Motor neuron (in vitro differentiated cells): ENCODE data around the gene AP4S1. TPM values are rescaled to one million over a fixed set of nuclear protein-coding genes. Genes with fewer than 3 reads are reported as not detected.
"Not testable (repeated sequence)": the region's sequence is repeated elsewhere in the genome, so short reads cannot be mapped to it uniquely, and the experiment has no call there.

Source experiments
- ATAC-seq, 8 experiments: fragments of 200-7000 bp; cut with Tn5 transposase; replicated peaks in 6 of 8; 2 replicates each; pipeline ENCODE4 v1.8.0; 2021; ENCODE audit warnings: mild to moderate bottlenecking in 8 of 8, moderate library complexity in 8 of 8
- H3K27ac ChIP-seq, 2 donors: fragments of 250-450 bp; sonication (Bioruptor Pico); 2 replicates each; pipeline ENCODE4 v1.9.0; 2021; ENCODE audit warnings: antibody characterized with exemption in 2 of 2, mild to moderate bottlenecking in 2 of 2, moderate library complexity in 1 of 2
- H3K4me1 ChIP-seq, 2 donors: fragments of 250-450 bp; sonication (Bioruptor Pico); replicated peaks in 1 of 2; 2 replicates each; pipeline ENCODE4 v1.6.1; 2021; ENCODE audit warnings: antibody characterized with exemption in 2 of 2, mild to moderate bottlenecking in 2 of 2, moderate library complexity in 1 of 2
- H3K4me3 ChIP-seq, 5 donors: fragments of 250-450 bp; sonication (Bioruptor Pico); 2 replicates each; pipeline ENCODE4 v1.9.0; 2021; ENCODE audit warnings: antibody characterized with exemption in 5 of 5, mild to moderate bottlenecking in 5 of 5, moderate library complexity in 4 of 5
- WGBS, 10 experiments: fragments of 450-650 bp; shearing (Covaris generic); methylation state at CpG; one replicate each; pipeline ENCODE4 v1.0.0; 2022; 5-methylcytosine and 5-hydroxymethylcytosine counted together
- in situ Hi-C, 9 experiments: fragments of 400-800 bp; cut with MboI; loops; one replicate each; pipeline ENCODE4 v1.15.0; 2021; ENCODE audit warnings: low sequenced_read_pairs in 9 of 9, low pct_unique_long_range_greater_than_20kb in 2 of 9; ENCODE audit not compliant: unreplicated experiment in 9 of 9
- total RNA-seq, 8 experiments: library from RNA; unstranded; fragments of 300-600 nt; gene quantifications; 2 replicates each; pipeline versions ENCODE4 v1.2.3 to v1.2.4, GENCODE V29; 2022

AP4S1 gene
- total RNA-seq, 8 experiments from 2014 or later, result 4.0 to 15.2 (median 8.4) TPM

GRCh38 chr14:31036552-31036951, 11.1 kb downstream of the AP4S1 start:
- Histone ChIP-seq H3K27ac (no peak overlapping the region), H3K4me3 (no peak overlapping the region), H3K4me1 (no peaks in the 10 kb centered on the region)
- in situ Hi-C loops, result no loop called here
- no peak for ATAC-seq
- WGBS, 10 experiments, result 80 to 100% (median 100%) methylated on average over 1 to 4 of the region's 4 CpGs; no CpG with 5 or more reads in 2 of the 10 experiments

- ATAC-seq, result no peak
- WGBS, 10 experiments, result 38 to 100% (median 88%) methylated on average over 1 of the region's 1 CpG; no CpG with 5 or more reads in 5 of the 10 experiments
- H3K4me3 ChIP-seq, result no peak overlapping the region
- H3K27ac ChIP-seq, result no peak overlapping the region
- in situ Hi-C loops, result no loop called here
- no peaks in the 10 kb centered on the region for H3K4me1 ChIP-seq
Measured at GRCh38 chr14:31037709-31038221, 12.3 kb downstream of the AP4S1 start.

GRCh38 chr14:31038521-31039166, 13.2 kb downstream of the AP4S1 start:
- ATAC-seq, result peak in 1 of 8 experiments; percentile 32
- H3K4me1 ChIP-seq, result no peaks in the 10 kb centered on the region
- 40 to 100% (median 83%) methylated on average over 1 to 2 of the region's 3 CpGs for WGBS, 10 experiments
- no peak overlapping the region for H3K4me3 ChIP-seq
- in situ Hi-C loops, result no loop called here
- no peak overlapping the region for H3K27ac ChIP-seq

- no peak overlapping the region for H3K27ac ChIP-seq
- no peak for ATAC-seq
- no peak overlapping the region for H3K4me3 ChIP-seq
- H3K4me1 ChIP-seq, result no peaks in the 10 kb centered on the region
- WGBS, 10 experiments, result 86 to 100% (median 93%) methylated on average over 1 of the region's 1 CpG; no CpG with 5 or more reads in 3 of the 10 experiments
- in situ Hi-C loops, result no loop called here
Measured at GRCh38 chr14:31042300-31042699, 16.9 kb downstream of the AP4S1 start.

DNA sequence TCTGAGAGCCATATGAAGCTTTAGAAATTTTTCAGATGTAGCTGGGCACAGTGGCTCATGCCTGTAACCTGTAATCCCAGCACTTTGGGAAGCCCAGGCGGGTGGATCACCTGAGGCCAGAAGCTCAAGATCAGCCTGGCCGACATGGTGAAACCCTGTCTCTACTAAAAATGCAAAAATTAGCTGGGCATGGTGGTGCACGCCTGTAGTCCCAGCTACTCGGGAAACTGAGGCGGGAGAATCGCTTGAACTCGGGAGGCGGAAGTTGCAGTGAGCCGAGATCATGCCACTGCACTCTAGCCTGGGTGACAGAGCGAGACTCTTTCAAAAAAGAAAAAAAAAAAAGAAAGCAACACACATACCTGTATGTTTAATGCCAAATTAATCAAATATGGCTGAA, 17.4 kb downstream of the AP4S1 start:
- H3K4me1 ChIP-seq, H3K27ac ChIP-seq, H3K4me3 ChIP-seq, in situ Hi-C loops, ATAC-seq: not testable (repeated sequence)
- WGBS, 10 experiments, result 57 to 100% (median 94%) methylated on average over 1 to 9 of the region's 10 CpGs; no CpG with 5 or more reads in 2 of the 10 experiments

- 40 to 95% (median 82%) methylated on average over 2 to 3 of the region's 3 CpGs; no CpG with 5 or more reads in 1 of the 10 experiments for WGBS, 10 experiments
- Histone ChIP-seq H3K4me1 (no peaks in the 10 kb centered on the region), H3K4me3 (no peak overlapping the region), H3K27ac (no peak overlapping the region)
- no peak for ATAC-seq
- in situ Hi-C loops, result no loop called here
Measured at GRCh38 chr14:31043379-31043778, 17.9 kb downstream of the AP4S1 start.

DNA sequence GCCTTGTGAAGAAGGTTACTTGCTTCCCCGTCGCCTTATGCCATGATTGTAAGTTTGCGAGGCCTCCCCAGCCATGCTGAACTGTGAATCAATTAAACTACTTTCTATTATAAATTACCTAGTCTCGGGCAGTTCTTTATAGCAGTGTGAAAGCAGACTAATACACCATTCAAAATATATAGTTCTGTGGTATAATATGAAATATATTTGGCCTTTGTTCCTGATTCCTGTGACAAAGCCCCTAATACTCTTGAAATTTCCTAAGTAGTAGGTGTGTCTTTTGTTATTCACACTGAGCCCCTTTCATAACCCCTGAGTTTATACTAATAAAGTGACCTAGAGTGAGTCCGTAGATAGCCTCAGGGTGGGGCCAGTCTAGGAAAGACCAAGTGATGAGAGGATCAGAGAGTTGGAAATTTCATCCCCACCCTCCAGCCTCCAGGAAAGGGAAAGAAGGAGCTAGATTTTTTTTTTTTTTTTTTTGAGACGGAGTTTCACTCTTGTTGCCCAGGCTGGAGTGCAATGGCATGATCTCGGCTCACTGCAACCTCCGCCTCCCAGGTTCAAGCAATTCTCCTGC, 20.1 kb downstream of the AP4S1 start:
- ATAC-seq, result peak in 2 of 8 experiments; percentile 16 to 27
- in situ Hi-C loops, result no loop called here
- Histone ChIP-seq H3K4me3 (no peak overlapping the region), H3K4me1 (no peaks in the 10 kb centered on the region), H3K27ac (no peak overlapping the region)
- 60 to 100% (median 88%) methylated on average over 1 to 5 of the region's 8 CpGs; no CpG with 5 or more reads in 2 of the 10 experiments for WGBS, 10 experiments

DNA sequence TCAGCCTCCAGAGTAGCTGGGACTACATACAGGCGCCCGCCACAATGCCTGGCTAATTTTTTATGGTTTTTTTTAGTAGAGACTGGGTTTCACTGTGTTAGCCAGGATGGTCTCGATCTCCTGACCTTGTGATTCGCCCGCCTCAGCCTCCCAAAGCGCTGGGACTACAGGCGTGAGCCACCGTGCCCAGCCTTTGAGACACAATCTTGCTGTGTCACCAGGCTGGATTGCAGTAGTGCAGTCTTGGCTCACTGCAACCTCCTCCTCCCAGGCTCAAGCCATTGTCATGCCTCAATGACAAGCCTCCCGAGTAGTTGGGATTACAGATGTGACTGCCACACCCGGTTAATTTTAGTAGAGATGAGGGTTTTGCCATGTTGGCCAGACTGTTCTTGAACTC, 22.1 kb downstream of the AP4S1 start:
- Histone ChIP-seq H3K4me1 (no peaks in the 10 kb centered on the region), H3K27ac (no peak overlapping the region), H3K4me3 (no peak overlapping the region)
- ATAC-seq, result no peak
- 36 to 100% (median 83%) methylated on average over 1 to 5 of the region's 10 CpGs; no CpG with 5 or more reads in 3 of the 10 experiments for WGBS, 10 experiments
- in situ Hi-C loops, result no loop called here

DNA sequence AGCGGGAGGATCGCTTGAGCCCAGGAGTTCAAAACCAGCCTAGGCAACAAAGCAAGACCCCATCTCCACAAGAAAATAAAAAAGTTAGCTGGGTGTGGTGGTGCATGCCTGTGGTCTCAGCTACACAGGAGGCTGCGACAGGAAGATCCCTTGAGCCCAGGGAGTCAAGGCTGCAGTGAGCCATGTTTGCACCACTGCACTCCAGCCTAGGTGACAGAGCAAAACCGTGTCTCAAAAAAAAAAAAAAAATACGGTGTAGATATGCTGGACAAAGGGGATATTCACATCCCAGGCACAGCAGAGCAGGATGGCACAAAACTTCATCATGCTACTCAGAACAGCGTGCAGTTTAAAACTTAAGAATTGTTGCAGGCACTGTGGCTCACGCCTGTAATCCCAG, 25.6 kb downstream of the AP4S1 start:
- Histone ChIP-seq H3K4me1 (no peaks in the 10 kb centered on the region), H3K27ac (no peak overlapping the region), H3K4me3 (no peak overlapping the region)
- in situ Hi-C loops, result no loop called here
- no peak for ATAC-seq
- WGBS, 10 experiments, result 82 to 100% (median 95%) methylated on average over 1 to 5 of the region's 7 CpGs; no CpG with 5 or more reads in 1 of the 10 experiments

DNA sequence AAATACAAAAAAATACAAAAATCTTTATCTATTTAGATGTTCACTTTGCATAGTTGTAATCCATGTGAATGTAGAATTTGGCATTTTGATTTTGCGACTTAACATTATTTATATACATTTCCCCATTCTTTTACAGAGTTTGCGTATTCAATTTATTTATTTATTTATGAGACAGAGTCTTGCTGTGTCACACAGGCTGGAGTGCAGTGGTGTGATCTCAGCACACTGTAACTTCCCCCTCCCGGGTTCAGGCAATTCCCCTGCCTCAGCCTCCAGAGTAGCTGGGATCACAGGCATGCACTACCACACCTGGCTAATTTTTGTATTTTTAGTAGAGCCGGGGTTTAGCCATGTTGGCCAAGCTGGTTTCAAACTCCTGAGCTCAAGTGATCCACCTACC, 26.1 kb downstream of the AP4S1 start:
- no peaks in the 10 kb centered on the region for H3K4me1 ChIP-seq
- 44 to 95% (median 75%) methylated on average over 2 to 3 of the region's 4 CpGs; no CpG with 5 or more reads in 1 of the 10 experiments for WGBS, 10 experiments
- ATAC-seq, result no peak

DNA sequence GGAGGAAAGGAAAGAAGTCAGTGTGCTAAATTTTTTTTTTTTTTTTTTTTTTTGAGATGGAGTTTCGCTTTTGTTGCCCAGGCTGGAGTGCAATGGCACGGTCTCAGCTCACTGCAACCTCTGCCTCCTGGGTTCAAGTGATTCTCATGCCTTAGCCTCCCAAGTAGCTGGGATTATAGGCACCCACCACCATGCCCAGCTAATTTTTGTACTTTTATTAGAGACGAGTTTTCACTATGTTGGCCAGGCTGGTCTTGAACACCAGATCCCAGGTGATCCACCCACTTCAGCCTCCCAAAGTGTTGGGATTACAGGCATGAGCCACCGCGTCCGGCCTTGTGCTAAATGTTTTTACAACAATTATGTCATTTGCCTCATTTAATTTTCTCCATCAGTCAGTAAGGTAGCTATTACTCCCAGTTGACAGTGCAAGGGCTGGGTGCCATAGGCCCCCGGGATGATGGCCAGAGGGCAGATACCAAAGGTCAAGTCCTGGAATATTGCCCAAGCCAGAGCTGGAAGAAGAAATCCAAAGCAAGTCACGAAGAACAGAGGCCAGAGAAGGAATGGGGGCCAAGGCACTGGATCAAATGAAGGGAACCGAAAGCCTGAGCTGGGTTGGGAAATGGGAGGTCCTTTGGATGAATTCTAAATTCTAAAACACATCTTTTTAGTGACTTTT, 27.6 kb downstream of the AP4S1 start:
- in situ Hi-C loops, H3K27ac ChIP-seq, ATAC-seq, H3K4me3 ChIP-seq, H3K4me1 ChIP-seq: not testable (repeated sequence)
- WGBS, 10 experiments, result 30 to 100% (median 94%) methylated on average over 1 to 8 of the region's 9 CpGs

More for the DNA sequence above, 26.1 kb downstream of the AP4S1 start:
- Histone ChIP-seq H3K4me3 (no peak overlapping the region), H3K27ac (no peak overlapping the region)
- in situ Hi-C loops, result no loop called here

DNA sequence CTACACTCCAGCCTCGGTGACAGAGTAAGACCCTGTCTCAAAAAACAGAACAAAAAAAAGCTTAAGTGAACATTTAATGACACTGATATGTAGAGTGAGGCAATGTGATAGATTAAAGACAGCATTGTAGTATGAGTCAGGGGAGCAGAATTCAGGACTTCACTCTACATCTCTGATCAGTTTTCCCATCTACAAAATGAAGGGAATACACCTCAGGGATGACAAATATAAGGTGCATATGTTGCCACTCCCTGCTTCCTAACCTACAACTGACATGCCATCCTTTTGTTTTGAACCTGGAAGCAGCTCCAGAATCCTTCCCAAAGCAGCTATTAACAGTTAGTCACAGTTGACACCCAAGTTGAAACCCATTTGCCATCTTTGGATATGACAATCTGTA, 31.6 kb downstream of the AP4S1 start:
- Histone ChIP-seq H3K4me3 (no peak overlapping the region), H3K27ac (no peak overlapping the region), H3K4me1 (no peaks in the 10 kb centered on the region)
- WGBS, 10 experiments, result 60 to 100% (median 100%) methylated on average over 1 of the region's 1 CpG; no CpG with 5 or more reads in 7 of the 10 experiments
- ATAC-seq, result no peak
- in situ Hi-C loops, result no loop called here

- Histone ChIP-seq H3K27ac (no peak overlapping the region), H3K4me1 (no peaks in the 10 kb centered on the region), H3K4me3 (no peak overlapping the region)
- in situ Hi-C loops, result no loop called here
- ATAC-seq, result no peak
- 78 to 100% (median 99%) methylated on average over 1 to 10 of the region's 12 CpGs; no CpG with 5 or more reads in 2 of the 10 experiments for WGBS, 10 experiments
Measured at GRCh38 chr14:31057701-31058364, 32.4 kb downstream of the AP4S1 start.
